ENCODE data around the gene RCN2.
A peak's percentile ranks its signal among the peaks of the same experiment; 100 is the strongest.

The RCN2 gene

DNA sequence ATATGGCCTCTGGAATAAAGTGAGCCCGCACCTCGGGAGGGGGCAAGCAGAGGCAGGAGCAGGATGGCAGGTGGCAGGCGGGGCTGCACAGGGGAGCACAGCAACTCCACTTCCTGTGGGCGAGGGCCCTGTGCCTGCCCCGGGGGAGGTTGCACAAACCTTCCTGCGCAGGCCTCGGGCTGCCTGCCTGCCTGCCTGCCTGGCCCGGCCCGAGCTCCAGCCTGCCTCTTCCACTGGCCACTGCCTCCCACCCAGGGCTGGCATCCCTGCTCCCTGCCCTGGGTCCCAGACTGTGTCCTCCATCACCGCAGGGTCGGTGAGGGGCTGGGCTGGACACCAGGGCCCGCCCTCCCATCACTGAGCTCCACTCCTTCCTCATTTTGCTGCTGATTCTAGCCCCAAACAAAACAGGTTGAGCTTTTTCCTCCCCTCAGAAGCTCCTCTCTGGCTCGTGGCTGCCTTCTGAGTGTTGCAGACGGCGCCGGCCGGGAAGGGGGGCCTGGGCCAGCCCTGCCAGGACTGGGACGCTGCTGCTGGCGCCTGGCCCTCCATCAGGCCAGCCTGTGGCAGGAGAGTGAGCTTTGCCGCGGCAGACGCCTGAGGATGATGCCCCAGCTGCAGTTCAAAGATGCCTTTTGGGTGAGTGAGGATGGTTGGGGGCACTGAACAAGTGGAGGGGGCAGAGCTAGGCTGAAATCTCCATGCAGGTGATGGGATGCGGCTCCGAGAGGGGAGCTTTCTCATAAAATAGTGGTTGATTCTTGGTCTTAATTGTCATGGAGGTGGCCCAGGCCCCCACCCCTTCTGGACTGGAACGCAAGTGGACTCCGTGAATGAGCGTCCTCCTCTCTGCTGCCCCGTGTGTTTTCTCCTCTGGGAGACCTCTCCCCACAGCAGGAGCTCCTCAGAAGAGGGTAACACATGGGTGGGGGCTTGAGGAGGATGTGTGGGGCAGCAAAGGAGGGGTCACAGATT, 63.7 kb downstream of the RCN2 start, which contains the start of gene PSTPIP1:
Gene PSTPIP1 (plus strand): TSS at position 156 of the 975 bp plus-strand sequence. CDS start 448 bp downstream, at position 604.
- peak; percentile 57 for DNase-seq

DNA sequence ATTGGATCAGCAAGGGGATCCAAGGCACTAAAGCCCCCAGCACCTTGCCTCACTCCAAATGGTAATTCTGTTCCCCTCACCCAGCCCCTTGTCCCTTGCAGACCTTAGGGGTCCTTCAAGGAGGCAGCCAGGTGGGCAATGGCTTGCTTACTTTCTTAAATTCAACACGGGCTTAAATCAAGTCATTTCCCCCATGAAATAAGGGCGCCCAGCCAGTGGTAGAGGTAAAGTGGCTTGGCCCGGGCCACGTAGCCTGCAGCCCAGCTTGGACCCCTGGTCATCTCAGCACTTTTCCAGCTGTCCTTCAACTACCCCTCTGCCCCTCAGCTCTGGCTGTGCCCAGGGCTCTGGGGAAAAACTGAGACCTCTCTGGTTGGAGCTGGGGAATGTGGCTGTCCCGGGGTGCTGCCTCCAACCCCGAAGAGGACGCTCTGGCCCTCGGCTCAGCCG, 64.6 kb downstream of the RCN2 start:
- no peak for DNase-seq

DNA sequence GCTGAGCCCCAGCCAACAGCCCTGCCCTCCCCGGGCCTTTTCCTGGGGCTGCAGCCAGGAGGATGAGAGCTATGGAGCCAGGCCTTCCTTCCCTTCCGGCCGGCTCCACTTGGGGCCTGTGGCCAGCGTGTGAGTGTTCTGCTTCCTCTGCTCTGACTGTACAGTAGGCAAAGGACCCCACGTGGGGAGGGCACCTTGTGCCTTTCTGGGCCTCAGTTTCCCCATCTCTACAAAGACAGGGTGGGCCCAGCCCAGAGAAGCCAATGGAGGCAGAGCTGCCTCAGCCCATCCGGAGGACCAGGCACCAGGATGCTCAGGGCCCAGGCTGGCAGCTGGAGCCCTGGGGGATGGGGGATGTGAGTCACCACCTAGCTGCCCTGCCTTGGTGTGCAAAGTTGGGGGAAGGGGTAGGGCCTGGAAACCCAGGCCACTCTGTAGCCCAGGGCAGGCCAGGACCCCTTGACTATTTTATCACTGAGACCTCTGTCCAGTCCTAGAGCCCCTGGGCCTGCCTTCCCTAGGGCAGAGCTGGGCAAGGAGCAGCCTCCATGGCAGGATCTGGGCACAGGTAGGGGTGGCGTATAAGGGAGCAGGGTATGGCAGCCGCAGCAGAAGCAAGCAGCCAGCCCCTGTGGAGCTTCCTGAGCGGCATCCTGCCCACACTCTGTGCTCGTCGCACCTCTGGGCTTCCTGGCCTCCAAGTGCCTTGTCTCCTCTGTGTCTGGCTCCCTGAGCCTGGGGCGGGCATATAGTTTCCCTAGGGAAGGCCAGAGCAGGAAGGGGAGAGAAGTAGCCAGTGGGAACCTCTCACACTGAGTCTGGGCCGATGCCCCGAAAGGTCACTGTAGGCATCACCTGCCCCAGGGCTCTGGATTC, 65.2 kb downstream of the RCN2 start:
- no peak for DNase-seq

DNA sequence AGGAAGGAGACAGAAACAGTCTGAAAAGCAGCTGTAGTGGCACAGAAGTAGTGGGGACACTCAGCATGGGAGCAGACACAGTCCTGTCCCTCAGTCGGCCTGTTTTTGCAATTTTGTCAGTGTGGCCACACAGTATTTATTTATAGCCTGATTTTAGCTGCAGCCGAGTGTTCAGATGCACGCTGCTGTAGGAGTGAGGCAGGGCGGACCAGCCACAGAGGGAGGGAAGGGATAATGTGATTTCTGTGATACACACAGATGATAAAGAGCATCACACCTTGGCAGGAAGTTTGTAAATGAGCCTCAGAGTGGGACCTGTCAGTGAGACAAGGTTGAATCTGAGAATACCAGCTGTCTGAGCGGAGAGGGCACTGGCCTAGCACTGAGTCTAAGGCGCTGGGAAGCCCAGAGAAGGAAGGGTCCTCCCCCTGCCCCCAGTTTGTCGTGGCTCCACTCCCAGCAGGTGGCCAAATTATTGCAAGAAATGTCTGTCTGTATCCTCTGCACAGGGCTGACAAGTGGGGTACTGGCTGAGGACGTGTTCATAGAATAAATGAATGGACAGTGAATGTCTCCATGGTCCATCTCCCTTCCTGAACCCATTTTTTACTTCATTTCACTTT, 67.2 kb downstream of the RCN2 start:
- no peak for DNase-seq

DNA sequence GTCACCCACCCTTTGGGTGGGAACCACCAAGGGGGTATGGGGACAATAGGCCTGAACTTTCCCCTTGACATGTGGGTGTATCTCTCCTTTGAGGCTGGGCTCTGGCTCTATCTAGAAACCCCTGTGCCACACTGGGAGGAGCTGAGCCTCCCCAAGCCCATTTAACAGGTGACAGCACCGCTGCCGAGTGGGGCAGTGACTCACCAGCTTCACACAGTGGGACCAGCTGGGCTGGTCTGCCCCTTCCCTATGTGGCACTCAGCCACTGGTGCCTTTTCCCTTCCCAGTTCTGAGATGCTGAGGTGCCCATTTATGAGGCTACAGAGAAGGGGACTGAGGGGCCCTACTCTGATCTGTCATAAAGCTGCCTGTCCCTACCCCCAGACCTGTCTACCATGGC, 68.4 kb downstream of the RCN2 start:
- no peak for DNase-seq

DNA sequence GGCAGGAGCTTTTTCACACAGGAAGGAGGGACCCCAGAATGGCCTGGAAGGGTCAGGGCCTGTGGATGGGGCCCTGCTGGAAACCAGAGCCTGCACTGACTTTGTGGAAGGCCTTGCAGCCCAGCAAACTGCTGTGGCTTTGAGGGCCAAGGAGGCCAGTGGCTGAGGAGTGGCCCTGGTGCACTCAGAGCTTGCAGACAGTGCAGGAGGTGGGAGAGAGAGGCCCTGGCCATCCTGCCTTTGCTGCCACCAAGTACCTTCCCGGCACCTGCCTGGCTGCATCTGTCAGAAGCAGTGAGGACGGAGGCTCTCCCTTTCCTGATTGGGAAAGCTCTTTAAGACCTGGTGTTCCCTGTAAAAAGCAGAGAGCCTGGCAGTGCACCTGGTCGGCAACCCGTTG, 69.8 kb downstream of the RCN2 start:
- no peak for DNase-seq

DNA sequence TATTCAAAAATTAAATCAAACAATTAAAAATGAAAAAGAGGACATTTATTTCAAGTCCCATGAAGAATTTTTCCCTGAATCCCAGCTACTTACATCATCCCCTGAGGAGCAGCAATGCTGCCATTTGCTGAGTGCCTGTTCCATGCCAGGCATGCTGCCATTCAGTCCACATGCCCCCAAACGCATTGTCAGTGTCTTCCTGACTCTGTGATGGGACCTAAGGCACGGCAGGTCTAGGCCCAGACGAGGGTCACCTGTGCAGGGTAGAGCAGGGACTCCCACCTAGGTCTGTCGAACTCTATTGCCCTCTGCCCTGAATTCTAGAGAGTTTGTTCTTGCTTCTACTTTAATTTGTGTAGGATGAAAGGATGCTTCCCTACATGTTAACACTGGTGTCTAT, 70.4 kb downstream of the RCN2 start:
- no peak for DNase-seq

DNA sequence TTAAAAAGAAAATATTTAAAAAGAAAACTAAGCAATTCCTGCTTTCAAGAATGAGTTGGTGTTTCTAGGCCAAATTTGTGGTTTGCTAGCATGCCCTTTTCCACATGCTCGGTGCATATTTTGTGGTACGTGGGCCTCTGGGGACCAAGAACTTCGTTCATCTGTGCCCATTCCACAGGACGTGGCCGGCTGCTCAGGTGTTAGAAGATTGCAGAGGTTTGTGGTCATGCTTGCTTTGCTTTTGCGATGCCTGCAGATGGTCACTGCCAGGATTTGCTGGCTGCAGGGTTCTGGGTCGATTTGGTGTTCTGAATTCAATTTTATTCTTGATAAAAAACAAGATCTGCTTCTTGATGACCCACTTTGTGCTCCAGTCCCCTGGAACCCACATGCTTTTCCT, 70.9 kb downstream of the RCN2 start:
- no peak for DNase-seq

DNA sequence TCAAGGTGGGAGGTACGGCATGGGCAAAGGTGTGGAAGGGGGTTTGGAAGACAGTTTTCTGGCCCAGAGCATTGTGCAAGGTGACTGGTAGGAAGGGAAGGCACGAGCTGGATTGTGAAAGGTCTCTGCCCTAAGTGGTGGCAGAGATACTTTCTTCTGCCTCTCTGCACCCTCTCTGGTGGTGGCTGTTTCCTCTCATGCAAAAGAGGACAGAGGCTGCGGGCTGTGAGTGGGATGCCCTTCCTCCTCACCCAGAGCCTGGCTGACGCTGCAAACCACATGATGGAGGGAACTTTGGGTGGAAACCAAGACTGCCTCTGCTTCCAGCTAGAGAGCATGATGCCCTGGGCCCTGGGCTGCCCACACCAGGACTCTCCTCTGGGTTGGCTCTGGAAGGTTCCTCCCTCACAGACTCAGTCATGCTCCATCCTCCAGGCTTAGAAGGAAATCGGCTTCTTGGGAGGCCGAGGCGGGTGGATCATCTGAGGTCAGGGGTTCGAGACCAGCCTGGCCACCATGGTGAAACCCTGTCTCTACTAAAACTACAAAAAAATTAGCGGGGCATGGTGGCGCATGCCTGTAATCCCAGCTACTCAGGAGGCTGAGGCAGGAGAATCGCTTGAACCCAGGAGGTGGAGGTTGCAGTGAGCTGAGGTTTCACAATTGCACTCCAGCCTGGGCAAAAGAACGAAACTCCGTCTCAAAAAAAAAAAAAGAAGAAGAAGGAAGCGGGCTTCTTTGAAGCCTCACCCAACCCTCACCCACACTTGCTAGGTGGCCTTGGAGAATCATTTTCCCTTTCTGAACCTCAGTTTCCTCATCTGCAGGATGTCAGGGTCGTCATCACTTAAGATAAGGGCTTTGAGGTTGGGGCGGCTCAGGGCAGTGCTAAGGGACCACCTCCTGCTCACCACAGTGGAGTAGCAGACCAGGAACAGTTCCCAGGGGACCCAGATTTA, 71.7 kb downstream of the RCN2 start:
- DNase-seq = peak; percentile 95
